Liver (tissue), 9 donors: Measurements from ENCODE around the gene ST3GAL4. TPM values are rescaled to one million over a fixed set of nuclear protein-coding genes. Genes with fewer than 3 reads are reported as not detected.

Source experiments
- DNase-seq: peaks from one replicate; pipeline ENCODE4 v3.0.0-alpha.2; 2017; ENCODE audit warnings: low spot score
- H3K27ac ChIP-seq, 2 donors: one replicate each; pipeline ENCODE4 v1.7.0; 2013; ENCODE audit warnings: inconsistent platforms in 2 of 2, low read length in 2 of 2, control low read depth in 1 of 2, low read depth in 1 of 2, mild to moderate bottlenecking in 1 of 2
- H3K27me3 ChIP-seq, 4 donors: one replicate each; pipeline versions ENCODE4 v1.6.1 to v1.7.0; 2013; ENCODE audit warnings: low read length in 3 of 4, inconsistent platforms in 1 of 4, mild to moderate bottlenecking in 1 of 4, moderate library complexity in 1 of 4; ENCODE audit not compliant: control insufficient read depth in 4 of 4, insufficient read depth in 4 of 4
- H3K36me3 ChIP-seq, 4 donors: one replicate each; pipeline versions ENCODE4 v1.6.1 to v1.7.0; 2013; ENCODE audit warnings: low read length in 3 of 4, mild to moderate bottlenecking in 3 of 4, low read depth in 1 of 4, moderate library complexity in 1 of 4; ENCODE audit not compliant: control insufficient read depth in 4 of 4, insufficient read depth in 3 of 4
- H3K4me1 ChIP-seq, 4 donors: one replicate each; pipeline versions ENCODE4 v1.6.1 to v1.7.0; 2013; ENCODE audit warnings: low read length in 3 of 4, mild to moderate bottlenecking in 3 of 4, moderate library complexity in 1 of 4; ENCODE audit not compliant: control insufficient read depth in 4 of 4, insufficient read depth in 4 of 4
- H3K4me3 ChIP-seq, 3 donors: one replicate each; pipeline versions ENCODE4 v1.6.1 to v1.7.0; 2013; ENCODE audit warnings: low read length in 3 of 3, control low read depth in 1 of 3, low read depth in 1 of 3, mild to moderate bottlenecking in 1 of 3
- H3K9ac ChIP-seq, 2 donors: one replicate each; pipeline ENCODE4 v1.7.0; 2013; ENCODE audit warnings: low read length in 2 of 2, mild to moderate bottlenecking in 2 of 2, moderate library complexity in 2 of 2, control low read depth in 1 of 2, low read depth in 1 of 2
- H3K9me3 ChIP-seq, 4 donors: one replicate each; pipeline versions ENCODE4 v1.6.1 to v1.7.0; 2013; ENCODE audit warnings: low read length in 3 of 4; ENCODE audit not compliant: control insufficient read depth in 4 of 4
- EGR1 ChIP-seq, 2 donors: IDR thresholded peaks; 2 replicates each; pipeline ENCODE4 v1.6.1; 2016 to 2018; ENCODE audit warnings: antibody characterized with exemption in 2 of 2, low read depth in 2 of 2
- FOXA1 ChIP-seq: IDR thresholded peaks from 2 replicates; pipeline ENCODE4 v1.6.1; 2016; ENCODE audit warnings: antibody characterized with exemption
- FOXA2 ChIP-seq: IDR thresholded peaks from 2 replicates; pipeline ENCODE4 v1.6.1; 2016; ENCODE audit warnings: antibody characterized with exemption
- GABPA ChIP-seq, 2 donors: IDR thresholded peaks in 1 of 2; conservative IDR thresholded peaks in 1 of 2; 2 replicates each; pipeline ENCODE4 v1.6.1; 2016; ENCODE audit warnings: antibody characterized with exemption in 2 of 2, mild to moderate bottlenecking in 1 of 2, moderate library complexity in 1 of 2
- HNF4A ChIP-seq, 2 donors: conservative IDR thresholded peaks; 2 replicates each; pipeline ENCODE4 v1.6.1; 2016; ENCODE audit warnings: antibody characterized with exemption in 2 of 2, mild to moderate bottlenecking in 2 of 2
- HNF4G ChIP-seq: IDR thresholded peaks from 2 replicates; pipeline ENCODE4 v1.6.1; 2016; ENCODE audit warnings: antibody characterized with exemption
- JUND ChIP-seq, 2 donors: IDR thresholded peaks; 2 replicates each; pipeline ENCODE4 v1.6.1; 2016; ENCODE audit warnings: antibody characterized with exemption in 2 of 2
- NR2F2 ChIP-seq: IDR thresholded peaks from 2 replicates; pipeline ENCODE4 v1.6.1; 2016; ENCODE audit warnings: antibody characterized with exemption
- RAD21 ChIP-seq, 2 donors: IDR thresholded peaks; 2 replicates each; pipeline ENCODE4 v1.6.1; 2016; ENCODE audit warnings: antibody characterized with exemption in 2 of 2, mild to moderate bottlenecking in 2 of 2
- RXRA ChIP-seq, 2 donors: IDR thresholded peaks; 2 replicates each; pipeline ENCODE4 v1.6.1; 2017 to 2018; ENCODE audit warnings: antibody characterized with exemption in 2 of 2, mild to moderate bottlenecking in 1 of 2
- SP1 ChIP-seq: IDR thresholded peaks from 2 replicates; pipeline ENCODE4 v1.6.1; 2018; ENCODE audit warnings: antibody characterized with exemption, mild to moderate bottlenecking
- TAF1 ChIP-seq: conservative IDR thresholded peaks from 2 replicates; pipeline ENCODE4 v1.6.1; 2016; ENCODE audit warnings: antibody characterized with exemption, mild to moderate bottlenecking
- YY1 ChIP-seq: IDR thresholded peaks from 2 replicates; pipeline ENCODE4 v1.6.1; 2016; ENCODE audit warnings: antibody characterized with exemption, mild to moderate bottlenecking
- WGBS: extraction: QIAGEN DNeasy Blood & Tissue Kit; methylation state at CpG from one replicate; pipeline ENCODE4 v1.1.7; 2013; 5-methylcytosine and 5-hydroxymethylcytosine counted together
- polyA plus RNA-seq, 2 donors: library from polyadenylated mRNA; stranded (reverse) in 1 of 2; unstranded in 1 of 2; fragments of 200-250 nt in 1 of 2; fragments of >200 nt in 1 of 2; fragmentation: Nextera tagmentation in 1 of 2; extraction: Ambion mirVana in 1 of 2; gene quantifications; one replicate each; pipeline versions ENCODE4 v1.2.1 to v1.2.3, GENCODE V29; 2013 to 2015
- total RNA-seq, 2 donors: library from RNA; depleted of rRNA; stranded (reverse); fragments of >200 nt; gene quantifications; one replicate each; pipeline ENCODE4 v1.2.3, GENCODE V29; 2014
- TF ChIP-seq, protein P1 (sequence below): IDR thresholded peaks from 2 replicates; pipeline ENCODE4 v1.6.1; 2016; ENCODE audit warnings: antibody characterized with exemption
- TF ChIP-seq, protein P2 (sequence below): fragments of 150-350 bp; IDR thresholded peaks from 2 replicates; pipeline ENCODE4 v1.5.1; 2017; ENCODE audit warnings: improper control_type of control experiment, low read depth, low read length; ENCODE audit not compliant: missing input control
- TF ChIP-seq, protein P3 (sequence below): IDR thresholded peaks from 2 replicates; pipeline ENCODE4 v1.6.1; 2016; ENCODE audit warnings: antibody characterized with exemption
- TF ChIP-seq, protein P4 (sequence below): IDR thresholded peaks from 2 replicates; pipeline ENCODE4 v1.6.1; 2016; ENCODE audit warnings: antibody characterized with exemption
- TF ChIP-seq, protein P5 (sequence below): IDR thresholded peaks from 2 replicates; pipeline ENCODE4 v1.6.1; 2016; ENCODE audit warnings: antibody characterized with exemption, mild to moderate bottlenecking
- donor health status: healthy.
- donor health status: healthy.
- donor health status: healthy.
- donor health status: healthy.
- donor health status: healthy.

Gene ST3GAL4
- total and polyA plus RNA-seq, 4 donors = 4.5 to 18.4 (median 10.6) TPM

DNA sequence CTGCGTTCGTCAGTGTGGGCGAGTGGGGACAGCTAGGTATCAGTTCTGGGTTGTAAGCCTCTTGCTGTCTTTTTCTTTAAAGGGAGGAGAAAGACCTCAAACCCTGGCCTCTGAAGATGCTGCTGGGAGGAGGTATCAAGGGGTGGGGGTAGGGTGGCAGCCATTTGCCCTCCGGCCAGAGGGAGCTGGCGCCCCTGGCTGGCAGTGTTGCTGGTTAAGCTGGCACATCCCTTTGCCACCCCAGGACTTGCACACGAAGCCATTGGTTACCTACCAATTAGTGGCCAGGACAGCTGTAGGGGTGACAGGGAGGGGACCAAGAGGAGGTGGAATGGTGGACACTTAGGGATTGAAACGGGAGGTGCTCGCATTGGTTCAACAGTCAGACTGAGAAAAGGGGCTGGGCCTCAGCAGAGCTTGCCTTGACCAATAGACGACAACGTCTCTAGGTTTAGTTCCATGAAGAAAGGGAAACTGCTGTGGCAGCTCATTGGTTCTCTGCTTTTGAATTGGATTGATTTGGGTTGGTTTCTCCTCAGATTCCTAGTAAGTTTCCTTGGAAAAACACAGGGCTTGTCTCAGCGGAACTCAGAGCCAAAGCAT, 77.9 kb downstream of the ST3GAL4 start:
- Histone ChIP-seq H3K4me1 (peaks cover 0 to 3% (median 2%) of the 10 kb centered on the region in 4 donors), H3K4me3 (no peak overlapping the region), H3K27me3 (no peaks in the 10 kb centered on the region), H3K9me3 (no peaks in the 10 kb centered on the region), H3K36me3 (no peaks in the 10 kb centered on the region), H3K27ac (no peak overlapping the region), H3K9ac (no peak overlapping the region)
- 94% methylated on average over 11 of the region's 11 CpGs for WGBS
- DNase-seq = no peak
- TF ChIP-seq SP1 (no peak), HNF4A (conservative IDR thresholded peaks at IDR 0.05) (no peak), FOXA1 (no peak), JUND (IDR thresholded peaks at IDR 0.05) (no peak), FOXA2 (no peak), TAF1 (no peak), RXRA (IDR thresholded peaks at IDR 0.05) (no peak), RAD21 (IDR thresholded peaks at IDR 0.05) (no peak), HNF4G (no peak), NR2F2 (no peak), YY1 (no peak), EGR1 (IDR thresholded peaks at IDR 0.05; ENCODE audit: low read depth in 2 of 2) (no peak), GABPA (IDR thresholded peaks at IDR 0.05 in 1 of 2, conservative IDR thresholded peaks at IDR 0.05 in 1 of 2) (no peak)
- TF ChIP-seq, protein P1, sequence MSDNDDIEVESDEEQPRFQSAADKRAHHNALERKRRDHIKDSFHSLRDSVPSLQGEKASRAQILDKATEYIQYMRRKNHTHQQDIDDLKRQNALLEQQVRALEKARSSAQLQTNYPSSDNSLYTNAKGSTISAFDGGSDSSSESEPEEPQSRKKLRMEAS = no peak
- TF ChIP-seq, protein P2, sequence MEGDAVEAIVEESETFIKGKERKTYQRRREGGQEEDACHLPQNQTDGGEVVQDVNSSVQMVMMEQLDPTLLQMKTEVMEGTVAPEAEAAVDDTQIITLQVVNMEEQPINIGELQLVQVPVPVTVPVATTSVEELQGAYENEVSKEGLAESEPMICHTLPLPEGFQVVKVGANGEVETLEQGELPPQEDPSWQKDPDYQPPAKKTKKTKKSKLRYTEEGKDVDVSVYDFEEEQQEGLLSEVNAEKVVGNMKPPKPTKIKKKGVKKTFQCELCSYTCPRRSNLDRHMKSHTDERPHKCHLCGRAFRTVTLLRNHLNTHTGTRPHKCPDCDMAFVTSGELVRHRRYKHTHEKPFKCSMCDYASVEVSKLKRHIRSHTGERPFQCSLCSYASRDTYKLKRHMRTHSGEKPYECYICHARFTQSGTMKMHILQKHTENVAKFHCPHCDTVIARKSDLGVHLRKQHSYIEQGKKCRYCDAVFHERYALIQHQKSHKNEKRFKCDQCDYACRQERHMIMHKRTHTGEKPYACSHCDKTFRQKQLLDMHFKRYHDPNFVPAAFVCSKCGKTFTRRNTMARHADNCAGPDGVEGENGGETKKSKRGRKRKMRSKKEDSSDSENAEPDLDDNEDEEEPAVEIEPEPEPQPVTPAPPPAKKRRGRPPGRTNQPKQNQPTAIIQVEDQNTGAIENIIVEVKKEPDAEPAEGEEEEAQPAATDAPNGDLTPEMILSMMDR = no peak
- TF ChIP-seq, protein P3, sequence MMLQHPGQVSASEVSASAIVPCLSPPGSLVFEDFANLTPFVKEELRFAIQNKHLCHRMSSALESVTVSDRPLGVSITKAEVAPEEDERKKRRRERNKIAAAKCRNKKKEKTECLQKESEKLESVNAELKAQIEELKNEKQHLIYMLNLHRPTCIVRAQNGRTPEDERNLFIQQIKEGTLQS = no peak
- TF ChIP-seq, protein P4, sequence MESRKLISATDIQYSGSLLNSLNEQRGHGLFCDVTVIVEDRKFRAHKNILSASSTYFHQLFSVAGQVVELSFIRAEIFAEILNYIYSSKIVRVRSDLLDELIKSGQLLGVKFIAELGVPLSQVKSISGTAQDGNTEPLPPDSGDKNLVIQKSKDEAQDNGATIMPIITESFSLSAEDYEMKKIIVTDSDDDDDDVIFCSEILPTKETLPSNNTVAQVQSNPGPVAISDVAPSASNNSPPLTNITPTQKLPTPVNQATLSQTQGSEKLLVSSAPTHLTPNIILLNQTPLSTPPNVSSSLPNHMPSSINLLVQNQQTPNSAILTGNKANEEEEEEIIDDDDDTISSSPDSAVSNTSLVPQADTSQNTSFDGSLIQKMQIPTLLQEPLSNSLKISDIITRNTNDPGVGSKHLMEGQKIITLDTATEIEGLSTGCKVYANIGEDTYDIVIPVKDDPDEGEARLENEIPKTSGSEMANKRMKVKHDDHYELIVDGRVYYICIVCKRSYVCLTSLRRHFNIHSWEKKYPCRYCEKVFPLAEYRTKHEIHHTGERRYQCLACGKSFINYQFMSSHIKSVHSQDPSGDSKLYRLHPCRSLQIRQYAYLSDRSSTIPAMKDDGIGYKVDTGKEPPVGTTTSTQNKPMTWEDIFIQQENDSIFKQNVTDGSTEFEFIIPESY = no peak
- TF ChIP-seq, protein P5, sequence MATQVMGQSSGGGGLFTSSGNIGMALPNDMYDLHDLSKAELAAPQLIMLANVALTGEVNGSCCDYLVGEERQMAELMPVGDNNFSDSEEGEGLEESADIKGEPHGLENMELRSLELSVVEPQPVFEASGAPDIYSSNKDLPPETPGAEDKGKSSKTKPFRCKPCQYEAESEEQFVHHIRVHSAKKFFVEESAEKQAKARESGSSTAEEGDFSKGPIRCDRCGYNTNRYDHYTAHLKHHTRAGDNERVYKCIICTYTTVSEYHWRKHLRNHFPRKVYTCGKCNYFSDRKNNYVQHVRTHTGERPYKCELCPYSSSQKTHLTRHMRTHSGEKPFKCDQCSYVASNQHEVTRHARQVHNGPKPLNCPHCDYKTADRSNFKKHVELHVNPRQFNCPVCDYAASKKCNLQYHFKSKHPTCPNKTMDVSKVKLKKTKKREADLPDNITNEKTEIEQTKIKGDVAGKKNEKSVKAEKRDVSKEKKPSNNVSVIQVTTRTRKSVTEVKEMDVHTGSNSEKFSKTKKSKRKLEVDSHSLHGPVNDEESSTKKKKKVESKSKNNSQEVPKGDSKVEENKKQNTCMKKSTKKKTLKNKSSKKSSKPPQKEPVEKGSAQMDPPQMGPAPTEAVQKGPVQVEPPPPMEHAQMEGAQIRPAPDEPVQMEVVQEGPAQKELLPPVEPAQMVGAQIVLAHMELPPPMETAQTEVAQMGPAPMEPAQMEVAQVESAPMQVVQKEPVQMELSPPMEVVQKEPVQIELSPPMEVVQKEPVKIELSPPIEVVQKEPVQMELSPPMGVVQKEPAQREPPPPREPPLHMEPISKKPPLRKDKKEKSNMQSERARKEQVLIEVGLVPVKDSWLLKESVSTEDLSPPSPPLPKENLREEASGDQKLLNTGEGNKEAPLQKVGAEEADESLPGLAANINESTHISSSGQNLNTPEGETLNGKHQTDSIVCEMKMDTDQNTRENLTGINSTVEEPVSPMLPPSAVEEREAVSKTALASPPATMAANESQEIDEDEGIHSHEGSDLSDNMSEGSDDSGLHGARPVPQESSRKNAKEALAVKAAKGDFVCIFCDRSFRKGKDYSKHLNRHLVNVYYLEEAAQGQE = no peak
